Activated CD8-positive, alpha-beta T cell treated with anti-CD3 and anti-CD28 coated beads, Interleukin-2, amount 10 ng/mL, durations not matched to agents 7 days and 5 days (primary cell): Measurements from ENCODE around the gene ZNF117. TPM values are rescaled to one million over a fixed set of nuclear protein-coding genes. Genes with fewer than 3 reads are reported as not detected.
"Not testable (repeated sequence)": the region's sequence is repeated elsewhere in the genome, so short reads cannot be mapped to it uniquely, and the experiment has no call there.

Source experiments
- ATAC-seq: fragments of 150-1000 bp; cut with Tn5 transposase; one replicate; pipeline ENCODE4 v1.10.0; 2021; ENCODE audit warnings: moderate library complexity
- CTCF ChIA-PET: fragments of 350-600 bp; sonication (Branson Sonifier 250); formaldehyde crosslinking; loops from one replicate; lab custom pipeline; 2021; ENCODE audit warnings: antibody characterized with exemption; lab: Charles Lee
- POLR2A ChIA-PET: fragments of 350-600 bp; sonication (Branson Sonifier 250); formaldehyde crosslinking; loops from one replicate; lab custom pipeline; 2021; ENCODE audit warnings: antibody characterized with exemption; lab: Charles Lee
- DNase-seq: peaks from one replicate; pipeline ENCODE4 v3.0.0-alpha.2; 2020
- H3K27ac Mint-ChIP-seq: one replicate; pipeline ENCODE4 v1.8.0; 2021; ENCODE audit warnings: mild to moderate bottlenecking, mixed read lengths
- H3K27me3 Mint-ChIP-seq: one replicate; pipeline ENCODE4 v1.8.0; 2021; ENCODE audit warnings: low read depth, mixed read lengths
- H3K36me3 Mint-ChIP-seq: one replicate; pipeline ENCODE4 v1.8.0; 2021; ENCODE audit warnings: low read depth, mixed read lengths
- H3K4me1 Mint-ChIP-seq: one replicate; pipeline ENCODE4 v1.8.0; 2021; ENCODE audit warnings: low read depth, mixed read lengths
- H3K4me3 Mint-ChIP-seq: one replicate; pipeline ENCODE4 v1.8.0; 2021; ENCODE audit warnings: mild to moderate bottlenecking, mixed read lengths
- H3K9me3 Mint-ChIP-seq: one replicate; pipeline ENCODE4 v1.8.0; 2022; ENCODE audit warnings: mixed read lengths; ENCODE audit not compliant: insufficient read depth
- total RNA-seq, 2 experiments: library from RNA; stranded (reverse); gene quantifications; one replicate each; pipeline ENCODE4 v1.2.3, GENCODE V29; 2021

Gene ZNF117
- 1 to 10 TPM; 7.0 to 8.7 TPM for total RNA-seq

DNA sequence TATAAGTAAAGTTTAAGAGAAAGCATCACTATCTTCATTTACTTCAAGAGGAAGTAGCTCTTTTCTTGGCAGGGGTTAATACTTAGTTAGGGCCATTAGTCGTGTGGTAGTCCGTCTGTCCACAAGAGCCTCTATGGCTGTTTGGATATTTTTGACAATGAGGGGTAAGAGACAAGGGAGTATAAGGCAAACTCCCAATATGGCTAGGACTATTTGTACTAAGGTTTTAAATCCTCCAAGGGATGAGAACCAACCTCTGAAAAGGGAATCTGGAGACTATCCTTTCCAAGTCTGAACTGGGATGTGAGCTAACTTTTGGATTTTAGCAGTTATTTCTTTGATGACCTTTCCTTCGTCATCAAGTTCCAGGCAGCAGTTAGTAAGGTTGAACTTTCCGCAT, at the start of gene ZNF117:
Gene ZNF117 (minus strand): TSS at position 101 of the 400 bp plus-strand sequence.
- Mint-ChIP-seq H3K27me3 (no peaks in the 10 kb centered on the region), H3K9me3 (peaks cover 58% of the 10 kb centered on the region), H3K36me3 (peaks cover 62% of the 10 kb centered on the region), H3K27ac (no peak within 1 kb of the TSS), H3K4me1 (no peaks in the 10 kb centered on the region), H3K4me3 (no peak within 1 kb of the TSS)
- ATAC-seq = no peak
- ChIA-PET POLR2A (no interaction called here), CTCF (no interaction called here)
- DNase-seq = no peak

DNA sequence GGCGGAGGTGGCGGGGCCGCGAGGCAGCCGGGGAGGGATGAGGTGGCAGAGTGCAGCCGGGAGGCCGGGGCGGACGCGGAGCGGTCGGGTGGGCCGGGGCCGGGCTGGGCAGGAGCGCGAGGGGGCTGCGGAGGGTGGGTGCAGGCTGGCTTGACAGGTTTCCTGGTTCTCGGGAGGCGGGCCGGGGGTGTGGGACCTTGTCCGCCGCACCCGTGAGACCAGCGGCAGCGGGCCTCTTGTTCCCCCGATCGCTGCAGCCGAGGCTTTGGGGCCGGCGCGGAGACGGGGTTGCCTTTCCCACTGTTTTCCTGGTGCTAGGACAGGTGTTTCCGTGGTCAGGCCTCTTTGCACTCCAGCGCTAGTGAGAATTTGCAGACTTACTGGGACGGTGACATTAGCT, 47.9 kb upstream of the ZNF117 start:
- Mint-ChIP-seq H3K4me3 (peak overlapping the region; percentile 80), H3K27ac (peak overlapping the region; percentile 77), H3K4me1 (peaks cover 17% of the 10 kb centered on the region)
- peak; percentile 28 for ATAC-seq
- H3K9me3 Mint-ChIP-seq, H3K36me3 Mint-ChIP-seq, H3K27me3 Mint-ChIP-seq, CTCF ChIA-PET: not testable (repeated sequence)
- POLR2A ChIA-PET = interaction anchor here (1.1 to 2.5 kb wide), 3 partner anchors 32 to 335 kb away, joined by 3 to 20 read pairs (median 4); partner anchors contain the start of genes ERV3-1, ZNF273 and ZNF92
- DNase-seq = peak; percentile 33

DNA sequence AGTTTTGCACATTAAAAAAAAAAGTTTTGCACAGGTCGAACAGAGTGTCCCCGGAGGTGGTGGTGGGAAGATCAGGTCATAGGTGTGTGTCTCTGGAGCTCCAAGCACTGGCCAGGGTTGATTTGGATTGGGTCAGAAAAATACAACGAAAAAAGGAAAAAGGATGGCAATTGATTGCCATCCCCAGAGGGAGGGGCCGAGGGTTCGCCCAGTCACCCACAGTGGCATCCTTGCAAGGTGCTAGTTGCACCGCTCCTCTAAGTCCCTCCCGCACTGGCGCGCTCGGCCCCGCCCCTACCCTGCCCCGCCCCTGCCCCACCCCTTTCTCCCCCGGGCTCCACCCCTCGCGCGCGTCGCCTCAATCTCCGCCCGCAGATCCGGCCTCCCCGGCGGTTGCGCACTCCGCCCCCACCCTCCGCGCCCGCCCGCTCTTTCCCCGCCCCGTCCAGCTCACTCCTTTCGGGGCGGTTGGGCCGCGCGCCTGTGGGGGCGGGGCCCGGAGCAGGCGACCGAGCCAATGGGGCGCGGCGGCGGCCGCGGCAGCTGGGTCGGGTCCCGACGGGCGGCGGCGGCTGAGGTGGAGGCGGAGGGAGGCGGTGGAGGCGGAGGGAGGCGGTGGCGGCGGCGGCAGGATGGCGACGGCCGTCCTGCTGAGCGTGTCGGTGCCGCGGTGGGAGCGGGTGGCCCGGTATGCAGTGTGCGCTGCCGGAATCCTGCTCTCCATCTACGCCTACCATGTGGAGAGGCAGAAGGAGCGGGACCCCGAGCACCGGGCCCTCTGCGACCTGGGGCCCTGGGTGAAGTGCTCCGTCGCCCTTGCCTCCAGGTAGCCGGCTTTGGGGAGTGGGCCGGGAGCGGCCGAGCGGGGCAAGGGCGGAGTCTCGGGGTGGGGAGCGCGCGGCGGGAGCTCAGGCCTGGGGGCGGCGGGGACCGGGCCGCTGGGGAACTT, 47.2 kb upstream of the ZNF117 start:
- ChIA-PET POLR2A (interaction anchor here (0.7 to 2.5 kb wide), 6 partner anchors 32 to 694 kb away, joined by 3 to 20 read pairs (median 4); partner anchors contain the start of genes ERV3-1, ZNF273 and ZNF92), CTCF (no interaction called here)
- Mint-ChIP-seq H3K4me1 (peaks cover 17% of the 10 kb centered on the region), H3K9me3 (no peaks in the 10 kb centered on the region), H3K27ac (peak overlapping the region; percentile 87), H3K4me3 (peak overlapping the region; percentile 71), H3K27me3 (no peaks in the 10 kb centered on the region), H3K36me3 (peaks cover 6% of the 10 kb centered on the region)
- DNase-seq (peak; percentile 92), ATAC-seq (peak; percentile 91)

DNA sequence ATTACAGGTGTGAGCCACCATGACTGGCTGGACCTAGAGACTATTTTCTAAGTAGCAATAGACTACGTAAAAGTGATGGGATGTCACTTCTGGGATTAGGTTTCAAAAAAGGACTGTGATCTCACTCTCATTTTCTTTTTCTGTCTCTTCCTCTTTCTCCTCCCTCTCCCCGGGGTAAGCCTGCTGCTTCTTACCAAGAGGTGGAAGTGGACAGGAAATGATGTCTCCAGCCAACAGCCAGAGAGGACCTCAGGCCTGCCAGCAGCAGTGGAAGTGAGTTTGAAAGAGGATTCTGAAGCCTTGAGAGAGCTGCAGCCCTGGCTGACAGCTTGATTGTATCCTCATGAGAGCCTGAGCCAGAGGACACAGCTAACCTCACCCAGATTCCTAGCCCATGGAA, 45.7 kb upstream of the ZNF117 start:
- H3K9me3 Mint-ChIP-seq, CTCF ChIA-PET, DNase-seq, ATAC-seq, H3K4me3 Mint-ChIP-seq, H3K36me3 Mint-ChIP-seq, H3K27me3 Mint-ChIP-seq, H3K27ac Mint-ChIP-seq: not testable (repeated sequence)
- POLR2A ChIA-PET = interaction anchor here (2.5 kb wide), 1 partner anchor 30 kb away, joined by 20 read pairs; the partner anchor contains the start of gene ERV3-1
- peaks cover 17% of the 10 kb centered on the region for H3K4me1 Mint-ChIP-seq

DNA sequence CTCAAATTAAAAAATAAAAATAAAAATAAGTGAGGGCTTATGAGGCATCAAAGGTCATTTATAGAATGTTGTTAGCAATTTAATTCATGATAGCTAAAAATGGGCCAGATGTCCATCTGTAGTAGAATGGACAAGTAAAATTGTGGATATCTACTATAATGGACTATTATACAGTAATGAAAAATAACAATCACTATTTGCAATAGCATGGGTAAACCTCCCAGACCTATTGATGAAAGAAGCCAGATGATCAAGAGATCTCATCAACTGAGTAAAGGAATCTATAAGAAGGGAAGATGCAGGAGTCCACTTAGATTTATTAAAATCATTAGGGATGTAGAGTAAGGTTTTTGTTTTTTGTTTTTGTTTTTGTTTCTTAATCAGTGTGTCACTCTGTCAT, 44.6 kb upstream of the ZNF117 start:
- ATAC-seq, CTCF ChIA-PET, H3K4me3 Mint-ChIP-seq, H3K36me3 Mint-ChIP-seq, H3K27me3 Mint-ChIP-seq, H3K9me3 Mint-ChIP-seq, DNase-seq, POLR2A ChIA-PET, H3K27ac Mint-ChIP-seq: not testable (repeated sequence)
- peaks cover 17% of the 10 kb centered on the region for H3K4me1 Mint-ChIP-seq

DNA sequence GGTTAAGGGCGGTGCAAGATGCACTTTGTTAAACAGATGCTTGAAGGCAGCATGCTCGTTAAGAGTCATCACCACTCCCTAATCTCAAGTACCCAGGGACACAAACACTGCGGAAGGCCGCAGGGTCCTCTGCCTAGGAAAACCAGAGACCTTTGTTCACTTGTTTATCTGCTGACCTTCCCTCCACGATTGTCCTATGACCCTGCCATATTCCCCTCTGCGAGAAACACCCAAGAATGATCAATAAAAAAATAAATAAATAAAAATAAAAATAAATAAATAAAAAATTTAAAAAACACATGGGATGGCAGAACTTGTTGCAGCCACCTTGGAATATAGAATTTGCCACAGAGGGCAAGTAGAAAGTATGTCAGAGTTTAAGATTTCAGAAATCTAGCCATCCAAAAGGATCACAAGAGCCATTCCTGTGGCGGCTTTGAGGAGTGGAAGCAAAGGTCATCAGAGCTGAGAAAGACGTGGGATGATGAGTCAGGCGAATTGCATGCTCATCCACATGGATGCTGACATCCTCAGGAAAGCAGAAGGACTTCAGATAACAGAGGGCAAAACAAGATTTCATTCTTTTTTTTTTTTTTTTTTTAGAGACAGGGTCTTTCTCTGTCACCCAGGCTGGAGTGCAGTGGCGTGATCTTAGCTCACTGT, 43.4 kb upstream of the ZNF117 start:
- H3K36me3 Mint-ChIP-seq, H3K9me3 Mint-ChIP-seq, H3K27me3 Mint-ChIP-seq, H3K4me1 Mint-ChIP-seq, POLR2A ChIA-PET, H3K27ac Mint-ChIP-seq, ATAC-seq, DNase-seq, CTCF ChIA-PET, H3K4me3 Mint-ChIP-seq: not testable (repeated sequence)

DNA sequence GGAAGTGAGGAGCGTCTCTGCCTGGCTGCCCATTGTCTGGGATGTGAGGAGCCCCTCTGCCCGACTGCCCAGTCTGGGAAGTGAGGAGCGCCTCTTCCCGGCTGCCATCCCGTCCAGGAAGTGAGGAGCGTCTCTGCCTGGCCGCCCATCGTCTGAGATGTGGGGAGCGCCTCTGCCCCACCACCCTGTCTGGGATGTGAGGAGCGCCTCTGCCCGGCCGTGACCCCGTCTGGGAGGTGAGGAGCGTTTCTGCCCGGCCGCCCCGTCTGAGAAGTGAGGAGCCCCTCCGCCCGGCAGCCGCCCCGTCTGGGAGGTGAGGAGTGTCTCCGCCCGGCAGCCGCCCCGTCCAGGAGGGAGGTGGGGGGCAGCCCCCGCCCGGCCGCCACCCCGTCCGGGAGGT, 42.6 kb upstream of the ZNF117 start:
- H3K9me3 Mint-ChIP-seq, H3K27me3 Mint-ChIP-seq, H3K27ac Mint-ChIP-seq, DNase-seq, ATAC-seq, H3K4me1 Mint-ChIP-seq, H3K4me3 Mint-ChIP-seq, H3K36me3 Mint-ChIP-seq, POLR2A ChIA-PET, CTCF ChIA-PET: not testable (repeated sequence)

DNA sequence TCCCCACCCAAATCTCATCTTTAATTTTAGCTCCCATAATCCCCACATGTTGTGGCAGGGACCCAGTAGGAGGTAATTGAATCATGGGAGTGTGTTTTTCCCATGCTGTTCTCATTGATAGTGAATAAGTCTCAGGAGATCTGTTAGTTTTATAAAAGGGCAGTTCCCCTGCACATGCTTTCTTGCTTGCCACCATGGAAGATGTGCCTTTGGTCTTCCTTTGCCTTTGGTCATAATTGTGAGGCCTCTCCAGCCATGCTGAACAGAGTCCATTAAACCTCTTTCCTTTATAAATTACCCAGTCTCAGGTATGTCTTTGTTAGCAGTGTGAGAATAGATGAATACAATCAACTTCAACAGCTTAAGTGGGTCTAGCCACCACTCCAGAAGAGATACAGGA, 34.2 kb upstream of the ZNF117 start:
- POLR2A ChIA-PET, H3K9me3 Mint-ChIP-seq, CTCF ChIA-PET, DNase-seq, H3K4me1 Mint-ChIP-seq, H3K27me3 Mint-ChIP-seq, H3K27ac Mint-ChIP-seq, H3K36me3 Mint-ChIP-seq, ATAC-seq, H3K4me3 Mint-ChIP-seq: not testable (repeated sequence)

DNA sequence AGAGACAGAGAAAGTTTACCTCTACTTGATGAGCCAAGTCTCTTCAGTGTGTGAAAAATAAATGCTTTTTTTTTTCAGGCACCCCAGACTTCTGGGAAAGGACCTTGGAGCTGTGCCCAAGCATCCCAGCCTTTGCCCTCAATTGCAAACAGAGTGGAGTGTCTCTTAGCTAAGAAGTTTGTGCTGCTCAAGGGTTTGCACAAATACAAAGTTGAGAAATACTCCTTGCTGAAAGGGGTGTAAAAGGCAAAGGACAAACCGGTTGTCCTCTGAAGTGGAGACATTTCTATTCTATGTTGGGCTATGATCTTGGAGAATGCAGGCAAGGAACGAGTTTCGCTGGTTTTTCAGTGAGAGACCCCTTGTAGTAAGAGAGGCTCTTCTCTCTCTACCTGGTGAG, 30.1 kb upstream of the ZNF117 start:
- H3K27ac Mint-ChIP-seq, H3K4me1 Mint-ChIP-seq, POLR2A ChIA-PET, ATAC-seq, H3K27me3 Mint-ChIP-seq, H3K4me3 Mint-ChIP-seq, CTCF ChIA-PET, DNase-seq, H3K9me3 Mint-ChIP-seq, H3K36me3 Mint-ChIP-seq: not testable (repeated sequence)

DNA sequence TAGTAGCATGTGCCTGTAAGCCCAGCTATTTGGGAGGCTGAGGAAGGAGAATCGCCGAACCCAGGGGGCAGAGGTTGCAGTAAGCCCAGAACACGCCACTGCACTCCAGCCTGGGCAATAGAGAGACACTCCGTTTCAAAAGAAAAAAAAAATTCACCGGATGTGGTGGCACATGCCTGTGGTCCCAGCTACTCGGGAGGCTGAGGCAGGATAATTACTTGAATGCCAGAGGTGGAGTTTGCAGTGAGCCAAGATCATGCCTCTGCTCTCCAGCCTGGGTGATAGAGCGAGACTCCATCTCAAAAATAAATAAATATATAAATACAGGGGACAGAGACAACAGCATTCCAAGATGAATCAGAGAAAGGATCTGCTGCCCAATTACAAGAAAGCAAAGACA, 19.0 kb upstream of the ZNF117 start:
- peaks cover 18% of the 10 kb centered on the region for H3K36me3 Mint-ChIP-seq
- POLR2A ChIA-PET, H3K27ac Mint-ChIP-seq, H3K27me3 Mint-ChIP-seq, ATAC-seq, DNase-seq, CTCF ChIA-PET, H3K4me3 Mint-ChIP-seq: not testable (repeated sequence)
- H3K9me3 Mint-ChIP-seq = peaks cover 15% of the 10 kb centered on the region
- peaks cover 18% of the 10 kb centered on the region for H3K4me1 Mint-ChIP-seq

DNA sequence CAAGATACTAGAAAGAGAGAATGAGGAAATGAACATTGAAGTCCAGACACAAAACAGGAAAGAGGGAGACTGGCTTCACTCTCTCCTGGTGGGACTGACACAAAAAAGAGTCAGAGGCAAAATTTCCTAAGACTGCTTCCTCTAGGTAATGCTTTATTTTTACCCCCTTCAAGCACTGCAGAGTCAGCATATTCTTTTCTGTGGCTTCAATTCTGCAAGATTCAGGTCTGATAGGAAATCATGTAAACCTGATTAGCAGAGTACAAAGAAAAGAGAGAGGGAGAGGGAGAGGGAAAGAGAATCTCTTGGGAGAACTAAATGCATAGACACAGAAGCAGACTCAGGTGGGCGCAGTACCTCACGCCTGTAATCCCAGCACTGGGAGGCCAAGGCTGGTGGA, 18.6 kb upstream of the ZNF117 start:
- DNase-seq, H3K27me3 Mint-ChIP-seq, POLR2A ChIA-PET, ATAC-seq, CTCF ChIA-PET, H3K4me3 Mint-ChIP-seq, H3K27ac Mint-ChIP-seq: not testable (repeated sequence)
- peaks cover 22% of the 10 kb centered on the region for H3K36me3 Mint-ChIP-seq
- peaks cover 23% of the 10 kb centered on the region for H3K4me1 Mint-ChIP-seq
- peaks cover 15% of the 10 kb centered on the region for H3K9me3 Mint-ChIP-seq
